SK-N-SH treated with all-trans-retinoic acid at 6 μM for 48 hours (cell line): ENCODE data around the gene CLINT1.

Source experiments
- ATAC-seq: fragments of 200-7000 bp; cut with Tn5 transposase; 3 replicates; pipeline ENCODE4 v1.9.1; 2020; ENCODE audit warnings: mild to moderate bottlenecking, moderate library complexity
- ARNTL ChIP-seq: fragments of 450-650 bp; formaldehyde crosslinking; IDR thresholded peaks from 2 replicates; pipeline ENCODE4 v1.5.0; 2020; ENCODE audit warnings: low read depth, mild to moderate bottlenecking, moderate library complexity, borderline replicate concordance
- BACH2 ChIP-seq: fragments of 250-450 bp; sonication (Bioruptor Pico); IDR thresholded peaks from 2 replicates; pipeline ENCODE4 v1.9.0; 2021; ENCODE audit warnings: mild to moderate bottlenecking, borderline replicate concordance
- CREB5 ChIP-seq: fragments of 250-450 bp; sonication (Bioruptor Pico); IDR thresholded peaks from 2 replicates; pipeline ENCODE4 v1.5.1; 2020; ENCODE audit warnings: low read depth, mild to moderate bottlenecking, moderate library complexity
- CSDC2 ChIP-seq: fragments of 250-450 bp; sonication (Bioruptor Pico); IDR thresholded peaks from 2 replicates; pipeline ENCODE4 v1.5.0; 2020; ENCODE audit warnings: mild to moderate bottlenecking, moderate library complexity
- ESRRG ChIP-seq: fragments of 250-450 bp; sonication (Bioruptor Pico); IDR thresholded peaks from 2 replicates; pipeline ENCODE4 v1.6.1; 2021; ENCODE audit warnings: mild to moderate bottlenecking
- GLIS3 ChIP-seq: fragments of 250-450 bp; sonication (Bioruptor Pico); IDR thresholded peaks from 2 replicates; pipeline ENCODE4 v1.5.0; 2020; ENCODE audit warnings: mild to moderate bottlenecking, moderate library complexity
- ISL1 ChIP-seq: fragments of 250-450 bp; sonication (Bioruptor Pico); IDR thresholded peaks from 2 replicates; pipeline ENCODE4 v2.1.2; 2022; ENCODE audit warnings: mild to moderate bottlenecking, moderate library complexity
- OSR1 ChIP-seq: fragments of 250-450 bp; sonication (Bioruptor Pico); IDR thresholded peaks from 2 replicates; pipeline ENCODE4 v1.8.0; 2022; ENCODE audit warnings: moderate library complexity, mild to moderate bottlenecking, inconsistent platforms
- POU6F1 ChIP-seq: fragments of 250-450 bp; sonication (Bioruptor Pico); IDR thresholded peaks from 2 replicates; pipeline ENCODE4 v1.8.0; 2021; ENCODE audit warnings: low read depth, mild to moderate bottlenecking, moderate library complexity, borderline replicate concordance
- PPARA ChIP-seq: fragments of 250-450 bp; sonication (Bioruptor Pico); IDR thresholded peaks from 2 replicates; pipeline ENCODE4 v1.5.0; 2020; ENCODE audit warnings: mild to moderate bottlenecking, borderline replicate concordance
- RARB ChIP-seq: fragments of 250-450 bp; sonication (Bioruptor Pico); IDR thresholded peaks from 2 replicates; pipeline ENCODE4 v1.8.0; 2021; ENCODE audit warnings: mild to moderate bottlenecking, moderate library complexity
- TCF4 ChIP-seq: fragments of 250-450 bp; sonication (Bioruptor Pico); IDR thresholded peaks from 2 replicates; pipeline ENCODE4 v1.8.0; 2021; ENCODE audit warnings: mild to moderate bottlenecking, moderate library complexity, borderline replicate concordance
- TOX ChIP-seq: fragments of 250-450 bp; sonication (Bioruptor Pico); IDR thresholded peaks from 2 replicates; pipeline ENCODE4 v1.8.0; 2021; ENCODE audit warnings: mild to moderate bottlenecking, moderate library complexity, borderline replicate concordance
- ZC3H10 ChIP-seq: fragments of 250-450 bp; sonication (Bioruptor Pico); IDR thresholded peaks from 2 replicates; pipeline ENCODE4 v1.5.1; 2021; ENCODE audit warnings: mild to moderate bottlenecking, moderate library complexity
- ZFP3 ChIP-seq: fragments of 250-450 bp; sonication (Bioruptor Pico); IDR thresholded peaks from 2 replicates; pipeline ENCODE4 v1.5.0; 2020; ENCODE audit warnings: mild to moderate bottlenecking, moderate library complexity
- ZNF565 ChIP-seq: fragments of 450-650 bp; formaldehyde crosslinking; conservative IDR thresholded peaks from 2 replicates; pipeline ENCODE4 v1.5.0; 2020; ENCODE audit warnings: low read depth, mild to moderate bottlenecking, moderate library complexity
- ZNF70 ChIP-seq: fragments of 450-650 bp; formaldehyde crosslinking; IDR thresholded peaks from 2 replicates; pipeline ENCODE4 v1.5.0; 2020; ENCODE audit warnings: mild to moderate bottlenecking, moderate library complexity
- ZNF8 ChIP-seq: fragments of 450-650 bp; formaldehyde crosslinking; IDR thresholded peaks from 2 replicates; pipeline ENCODE4 v1.5.0; 2020; ENCODE audit warnings: mild to moderate bottlenecking, moderate library complexity
- TF ChIP-seq, protein P1 (sequence below): fragments of 250-450 bp; sonication (Bioruptor Pico); IDR thresholded peaks from 2 replicates; pipeline ENCODE4 v1.5.0; 2020; ENCODE audit warnings: mild to moderate bottlenecking, moderate library complexity
- TF ChIP-seq, protein P2 (sequence below): fragments of 250-450 bp; sonication (Bioruptor Pico); IDR thresholded peaks from 2 replicates; pipeline ENCODE4 v1.8.0; 2020; ENCODE audit warnings: mild to moderate bottlenecking, moderate library complexity, borderline replicate concordance

The CLINT1 gene

DNA sequence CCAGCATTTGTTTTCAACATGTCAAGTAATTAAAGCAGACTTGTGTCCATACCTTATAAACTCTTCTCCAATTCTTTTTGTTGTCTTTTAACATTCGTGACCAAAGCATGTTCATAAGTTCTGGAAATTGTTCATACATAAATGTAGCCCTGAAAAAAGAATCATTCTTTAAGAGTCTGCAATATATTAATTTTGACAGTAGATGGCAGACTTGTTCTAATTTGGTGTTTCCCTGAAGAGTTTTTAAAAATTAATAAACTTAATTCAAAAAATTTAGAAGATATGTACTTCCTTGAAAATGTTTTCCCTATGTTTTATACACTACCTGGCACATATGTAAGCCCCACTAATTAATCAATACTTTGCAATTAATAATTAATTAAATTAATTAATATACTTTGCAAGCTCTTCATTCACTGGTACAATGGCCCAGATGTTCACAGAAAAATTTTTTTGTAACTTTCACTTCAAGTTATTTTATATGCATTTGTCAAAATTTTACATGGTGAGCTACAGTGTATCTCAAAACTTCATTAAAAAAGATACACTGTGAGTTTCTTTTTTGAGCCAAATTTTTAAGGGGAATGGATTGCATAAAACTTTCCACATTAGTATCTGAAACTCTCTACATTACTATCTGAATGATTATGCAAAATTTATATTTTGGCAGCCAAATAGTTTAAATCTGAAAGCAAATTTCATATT is 42.1 kb downstream of the CLINT1 start:
- no peak for ATAC-seq
- no peak for TF ChIP-seq ZFP3
- no peak for TF ChIP-seq BACH2 (CRISPR knock-in tag)
- no peak for TF ChIP-seq GLIS3 (CRISPR knock-in tag)
- no peak for TF ChIP-seq ZC3H10 (CRISPR knock-in tag)
- TF ChIP-seq CREB5 (CRISPR knock-in tag), result no peak
- TF ChIP-seq RARB (CRISPR knock-in tag), result no peak
- no peak for TF ChIP-seq POU6F1 (CRISPR knock-in tag)
- no peak for TF ChIP-seq PPARA (CRISPR knock-in tag)
- TF ChIP-seq ESRRG, result no peak
- TF ChIP-seq, protein P1, sequence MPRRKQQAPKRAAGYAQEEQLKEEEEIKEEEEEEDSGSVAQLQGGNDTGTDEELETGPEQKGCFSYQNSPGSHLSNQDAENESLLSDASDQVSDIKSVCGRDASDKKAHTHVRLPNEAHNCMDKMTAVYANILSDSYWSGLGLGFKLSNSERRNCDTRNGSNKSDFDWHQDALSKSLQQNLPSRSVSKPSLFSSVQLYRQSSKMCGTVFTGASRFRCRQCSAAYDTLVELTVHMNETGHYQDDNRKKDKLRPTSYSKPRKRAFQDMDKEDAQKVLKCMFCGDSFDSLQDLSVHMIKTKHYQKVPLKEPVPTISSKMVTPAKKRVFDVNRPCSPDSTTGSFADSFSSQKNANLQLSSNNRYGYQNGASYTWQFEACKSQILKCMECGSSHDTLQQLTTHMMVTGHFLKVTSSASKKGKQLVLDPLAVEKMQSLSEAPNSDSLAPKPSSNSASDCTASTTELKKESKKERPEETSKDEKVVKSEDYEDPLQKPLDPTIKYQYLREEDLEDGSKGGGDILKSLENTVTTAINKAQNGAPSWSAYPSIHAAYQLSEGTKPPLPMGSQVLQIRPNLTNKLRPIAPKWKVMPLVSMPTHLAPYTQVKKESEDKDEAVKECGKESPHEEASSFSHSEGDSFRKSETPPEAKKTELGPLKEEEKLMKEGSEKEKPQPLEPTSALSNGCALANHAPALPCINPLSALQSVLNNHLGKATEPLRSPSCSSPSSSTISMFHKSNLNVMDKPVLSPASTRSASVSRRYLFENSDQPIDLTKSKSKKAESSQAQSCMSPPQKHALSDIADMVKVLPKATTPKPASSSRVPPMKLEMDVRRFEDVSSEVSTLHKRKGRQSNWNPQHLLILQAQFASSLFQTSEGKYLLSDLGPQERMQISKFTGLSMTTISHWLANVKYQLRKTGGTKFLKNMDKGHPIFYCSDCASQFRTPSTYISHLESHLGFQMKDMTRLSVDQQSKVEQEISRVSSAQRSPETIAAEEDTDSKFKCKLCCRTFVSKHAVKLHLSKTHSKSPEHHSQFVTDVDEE, result no peak
- TF ChIP-seq, protein P2, sequence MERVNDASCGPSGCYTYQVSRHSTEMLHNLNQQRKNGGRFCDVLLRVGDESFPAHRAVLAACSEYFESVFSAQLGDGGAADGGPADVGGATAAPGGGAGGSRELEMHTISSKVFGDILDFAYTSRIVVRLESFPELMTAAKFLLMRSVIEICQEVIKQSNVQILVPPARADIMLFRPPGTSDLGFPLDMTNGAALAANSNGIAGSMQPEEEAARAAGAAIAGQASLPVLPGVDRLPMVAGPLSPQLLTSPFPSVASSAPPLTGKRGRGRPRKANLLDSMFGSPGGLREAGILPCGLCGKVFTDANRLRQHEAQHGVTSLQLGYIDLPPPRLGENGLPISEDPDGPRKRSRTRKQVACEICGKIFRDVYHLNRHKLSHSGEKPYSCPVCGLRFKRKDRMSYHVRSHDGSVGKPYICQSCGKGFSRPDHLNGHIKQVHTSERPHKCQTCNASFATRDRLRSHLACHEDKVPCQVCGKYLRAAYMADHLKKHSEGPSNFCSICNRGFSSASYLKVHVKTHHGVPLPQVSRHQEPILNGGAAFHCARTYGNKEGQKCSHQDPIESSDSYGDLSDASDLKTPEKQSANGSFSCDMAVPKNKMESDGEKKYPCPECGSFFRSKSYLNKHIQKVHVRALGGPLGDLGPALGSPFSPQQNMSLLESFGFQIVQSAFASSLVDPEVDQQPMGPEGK (CRISPR knock-in tag), result no peak
- TF ChIP-seq TCF4 (CRISPR knock-in tag), result no peak
- no peak for TF ChIP-seq ZNF565 (CRISPR knock-in tag)
- TF ChIP-seq OSR1 (CRISPR knock-in tag), result no peak
- TF ChIP-seq ARNTL, result no peak
- TF ChIP-seq ISL1 (CRISPR knock-in tag), result no peak
- TF ChIP-seq ZNF8 (CRISPR knock-in tag), result no peak
- TF ChIP-seq, all 23 proteins: peak for 0

DNA sequence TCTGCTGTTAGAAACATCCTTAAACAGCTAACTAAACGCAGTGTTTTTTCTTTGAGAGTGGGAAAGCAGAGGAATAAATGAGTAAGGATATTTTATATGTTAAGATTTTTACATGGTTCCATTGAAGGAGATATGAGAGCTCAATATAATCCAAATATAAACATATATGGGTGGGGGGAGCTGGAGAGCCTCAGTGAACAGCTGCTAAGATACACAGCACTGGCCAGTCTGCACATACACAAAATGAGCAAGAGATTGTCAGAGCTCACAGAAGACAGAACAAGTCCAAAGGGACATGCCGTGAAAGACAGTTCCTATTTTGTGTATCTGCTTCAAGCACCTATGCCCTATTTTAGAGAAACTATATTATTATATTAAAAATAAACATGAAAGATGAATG is 46.9 kb downstream of the CLINT1 start:
- TF ChIP-seq TCF4 (CRISPR knock-in tag), result no peak
- TF ChIP-seq CREB5 (CRISPR knock-in tag), result no peak
- no peak for TF ChIP-seq RARB (CRISPR knock-in tag)
- no peak for TF ChIP-seq CSDC2 (CRISPR knock-in tag)
- no peak for TF ChIP-seq GLIS3 (CRISPR knock-in tag)
- no peak for ATAC-seq

DNA sequence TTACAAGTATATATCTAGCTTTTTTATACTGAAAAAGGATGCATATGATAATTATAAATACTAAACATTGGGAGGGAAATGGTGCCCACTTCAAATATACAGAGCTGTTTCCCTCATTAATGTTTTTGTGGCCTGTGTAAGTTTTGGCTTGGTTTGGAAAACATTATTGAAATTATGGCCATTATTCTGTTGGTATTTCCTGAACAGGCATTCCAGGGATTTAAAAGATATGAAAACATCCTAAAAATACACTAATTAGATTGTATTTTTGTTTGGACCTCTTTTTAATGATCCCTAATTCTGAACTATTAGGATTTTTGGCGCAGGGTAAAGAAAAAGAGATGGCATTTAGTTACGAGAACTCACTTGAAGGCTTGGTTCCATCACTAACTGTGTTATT is 50.9 kb downstream of the CLINT1 start:
- TF ChIP-seq ZNF70 (CRISPR knock-in tag) (no peak), ZNF565 (CRISPR knock-in tag) (no peak), RARB (CRISPR knock-in tag) (no peak), POU6F1 (CRISPR knock-in tag) (no peak), ISL1 (CRISPR knock-in tag) (peak; percentile 65), ARNTL (no peak), TOX (CRISPR knock-in tag) (no peak)
- TF ChIP-seq, protein P2 (CRISPR knock-in tag), result no peak
- TF ChIP-seq, protein P1, result no peak
- ATAC-seq, result no peak
